IMR-90 (cell line): ENCODE measurements around the gene PKDCC. TPM values are rescaled to one million over a fixed set of nuclear protein-coding genes. Genes with fewer than 3 reads are reported as not detected.
A peak's percentile ranks its signal among the peaks of the same experiment; 100 is the strongest.

ENCODE experiments used
- ATAC-seq: fragments of 200-7000 bp; cut with Tn5 transposase; 2 replicates; pipeline ENCODE4 v1.9.1; 2020; ENCODE audit warnings: low read depth, mild to moderate bottlenecking, moderate library complexity
- BruUV-seq: library from RNA; stranded (reverse); fragments of 400-500 nt; replicated peaks from 2 replicates; lab custom pipeline; 2021; lab: Mats Ljungman, UMichigan
- CTCF ChIA-PET: fragments of 300-600 bp; formaldehyde crosslinking; extraction: SDS; loops from one replicate; lab custom pipeline; 2021; ENCODE audit warnings: antibody characterized with exemption; lab: Yijun Ruan, JAX
- POLR2A ChIA-PET: fragments of 300-600 bp; sonication (Branson Sonifier 250); formaldehyde crosslinking; loops from one replicate; lab custom pipeline; 2022; ENCODE audit warnings: antibody characterized with exemption; ENCODE audit not compliant: unreplicated experiment; lab: Charles Lee
- DNase-seq: peaks from one replicate; pipeline ENCODE4 v3.0.0; 2013
- H2AFZ ChIP-seq: replicated peaks from 2 replicates; pipeline ENCODE3; 2013; ENCODE audit warnings: low read length, mild to moderate bottlenecking; ENCODE audit not compliant: poor library complexity
- H2AK5ac ChIP-seq: 2 replicates; pipeline ENCODE4 v1.6.1; 2013; ENCODE audit warnings: low read depth, low read length, inconsistent platforms
- H2AK9ac ChIP-seq: replicated peaks from 2 replicates; pipeline ENCODE3; 2013; ENCODE audit warnings: mild to moderate bottlenecking, low read depth, low read length, moderate library complexity; ENCODE audit not compliant: poor library complexity
- H2BK120ac ChIP-seq: 2 replicates; pipeline ENCODE4 v1.6.1; 2013; ENCODE audit warnings: low read depth, low read length, inconsistent platforms
- H2BK15ac ChIP-seq: 3 replicates; pipeline ENCODE4 v1.6.1; 2013; ENCODE audit warnings: low read depth, low read length, inconsistent platforms
- H2BK20ac ChIP-seq: 2 replicates; pipeline ENCODE4 v1.6.1; 2013; ENCODE audit warnings: low read depth, mild to moderate bottlenecking, inconsistent platforms, low read length, moderate library complexity
- H2BK5ac ChIP-seq: 2 replicates; pipeline ENCODE4 v1.6.1; 2013; ENCODE audit warnings: mild to moderate bottlenecking, low read depth, low read length, inconsistent platforms; ENCODE audit not compliant: poor library complexity, severe bottlenecking
- H3K14ac ChIP-seq: replicated peaks from 2 replicates; pipeline ENCODE4 v1.6.1; 2013; ENCODE audit warnings: low read depth, low read length, inconsistent platforms
- H3K18ac ChIP-seq: 2 replicates; pipeline ENCODE4 v1.6.1; 2013; ENCODE audit warnings: low read depth, low read length, control low read depth
- H3K23ac ChIP-seq: 2 replicates; pipeline ENCODE4 v1.6.1; 2013; ENCODE audit warnings: low read depth, low read length, inconsistent platforms
- H3K27ac ChIP-seq: 2 replicates; pipeline ENCODE4 v1.5.1; 2013; ENCODE audit warnings: mild to moderate bottlenecking, control low read depth, low read length; ENCODE audit not compliant: insufficient read depth
- H3K27me3 ChIP-seq: 2 replicates; pipeline ENCODE4 v1.6.1; 2013; ENCODE audit warnings: low read length; ENCODE audit not compliant: control insufficient read depth, insufficient read depth
- H3K36me3 ChIP-seq: 2 replicates; pipeline ENCODE4 v1.6.1; 2013; ENCODE audit warnings: low read length, mixed read lengths; ENCODE audit not compliant: control insufficient read depth, insufficient read depth
- H3K4ac ChIP-seq: 2 replicates; pipeline ENCODE4 v1.6.1; 2013; ENCODE audit warnings: low read depth, low read length, inconsistent platforms
- H3K4me1 ChIP-seq: 2 replicates; pipeline ENCODE4 v1.6.1; 2013; ENCODE audit warnings: low read length, mixed read lengths; ENCODE audit not compliant: control insufficient read depth, insufficient read depth
- H3K4me2 ChIP-seq: 2 replicates; pipeline ENCODE4 v1.6.1; 2013; ENCODE audit warnings: low read depth, mild to moderate bottlenecking, control low read depth, low read length, moderate library complexity
- H3K4me3 ChIP-seq: 2 replicates; pipeline ENCODE4 v1.5.1; 2013; ENCODE audit warnings: low read depth, mild to moderate bottlenecking, control low read depth, low read length, moderate library complexity; ENCODE audit not compliant: insufficient read depth
- H3K56ac ChIP-seq: 2 replicates; pipeline ENCODE4 v1.6.1; 2013; ENCODE audit warnings: low read length, inconsistent platforms; ENCODE audit not compliant: insufficient read depth; ENCODE audit errors: extremely low read depth
- H3K79me1 ChIP-seq, 2 experiments: 2 replicates each; pipeline ENCODE4 v1.6.1; 2013; ENCODE audit warnings: low read length in 2 of 2, inconsistent platforms in 1 of 2, low read depth in 1 of 2
- H3K9ac ChIP-seq: 2 replicates; pipeline ENCODE4 v1.6.1; 2013; ENCODE audit warnings: low read depth, low read length, control low read depth
- H3K9me1 ChIP-seq: 2 replicates; pipeline ENCODE4 v1.6.1; 2013; ENCODE audit warnings: low read length, inconsistent platforms; ENCODE audit not compliant: insufficient read depth
- H3K9me3 ChIP-seq: 2 replicates; pipeline ENCODE4 v1.6.1; 2013; ENCODE audit warnings: low read length; ENCODE audit not compliant: control insufficient read depth, insufficient read depth
- H4K20me1 ChIP-seq: 2 replicates; pipeline ENCODE4 v1.6.1; 2013; ENCODE audit warnings: low read length, inconsistent platforms; ENCODE audit not compliant: insufficient read depth
- H4K5ac ChIP-seq: 2 replicates; pipeline ENCODE4 v1.6.1; 2013; ENCODE audit warnings: mild to moderate bottlenecking, low read depth, low read length, control low read depth
- H4K8ac ChIP-seq, 2 experiments: 2 replicates each; pipeline ENCODE4 v1.6.1; 2013; ENCODE audit warnings: low read depth in 2 of 2, low read length in 2 of 2, control low read depth in 1 of 2, inconsistent platforms in 1 of 2
- H4K91ac ChIP-seq: 2 replicates; pipeline ENCODE4 v1.6.1; 2013; ENCODE audit warnings: low read depth, low read length, inconsistent platforms; ENCODE audit not compliant: insufficient read depth
- BHLHE40 ChIP-seq: fragments of 150-350 bp; IDR thresholded peaks from 2 replicates; pipeline ENCODE4 v1.6.1; 2016; ENCODE audit warnings: mild to moderate bottlenecking, low read depth, low read length
- CHD1 ChIP-seq: IDR thresholded peaks from 2 replicates; pipeline ENCODE4 v1.6.1; 2012; ENCODE audit warnings: low read depth, low read length, improper control_type of control experiment
- ELK1 ChIP-seq: fragments of 150-350 bp; IDR thresholded peaks from 2 replicates; pipeline ENCODE4 v1.6.1; 2016; ENCODE audit warnings: low read depth, mild to moderate bottlenecking, low read length, moderate library complexity, borderline replicate concordance
- MAFK ChIP-seq: IDR thresholded peaks from 2 replicates; pipeline ENCODE4 v1.6.1; 2012; ENCODE audit warnings: low read depth, low read length, improper control_type of control experiment
- MAZ ChIP-seq: IDR thresholded peaks from 2 replicates; pipeline ENCODE4 v1.6.1; 2012; ENCODE audit warnings: low read depth, mild to moderate bottlenecking, low read length, improper control_type of control experiment, moderate library complexity, borderline replicate concordance
- MXI1 ChIP-seq: IDR thresholded peaks from 2 replicates; pipeline ENCODE4 v1.6.1; 2012; ENCODE audit warnings: low read depth, mild to moderate bottlenecking, low read length, moderate library complexity, borderline replicate concordance
- NFE2L2 ChIP-seq: fragments of 150-350 bp; IDR thresholded peaks from 2 replicates; pipeline ENCODE4 v1.6.1; 2016; ENCODE audit warnings: low read depth, mild to moderate bottlenecking, low read length
- POLR2A ChIP-seq: IDR thresholded peaks from 2 replicates; pipeline ENCODE4 v1.6.1; 2012; ENCODE audit warnings: mild to moderate bottlenecking, low read depth, low read length
- RAD21 ChIP-seq: IDR thresholded peaks from 2 replicates; pipeline ENCODE4 v1.6.1; 2012; ENCODE audit warnings: low read length, improper control_type of control experiment
- RCOR1 ChIP-seq: IDR thresholded peaks from 2 replicates; pipeline ENCODE4 v1.6.1; 2012; ENCODE audit warnings: mild to moderate bottlenecking, low read length, improper control_type of control experiment; ENCODE audit not compliant: insufficient replicate concordance
- RFX5 ChIP-seq: IDR thresholded peaks from 2 replicates; pipeline ENCODE4 v1.8.0; 2012; ENCODE audit warnings: low read depth, mild to moderate bottlenecking, low read length, moderate library complexity
- SMC3 ChIP-seq: fragments of 150-350 bp; IDR thresholded peaks from 2 replicates; pipeline ENCODE4 v1.6.1; 2016; ENCODE audit warnings: low read depth, mild to moderate bottlenecking, antibody characterized with exemption, low read length, moderate library complexity
- USF2 ChIP-seq: fragments of 150-350 bp; IDR thresholded peaks from 2 replicates; pipeline ENCODE4 v1.6.1; 2017; ENCODE audit warnings: mild to moderate bottlenecking, antibody characterized with exemption, low read length, low read depth
- WGBS, 2 experiments: methylation state at CpG; one replicate each; pipeline versions ENCODE4 v1.1.5 to v1.1.7; 2013; ENCODE audit warnings: missing lambda C conversion rate in 2 of 2; ENCODE audit not compliant: insufficient read length in 1 of 2; ENCODE audit errors: extremely low coverage in 2 of 2; 5-methylcytosine and 5-hydroxymethylcytosine counted together
- dilution Hi-C: fragments of 300-500 bp; cut with HindIII; formaldehyde crosslinking; loops from one replicate; pipeline ENCODE4 v1.14.3; 2018; ENCODE audit warnings: low sequenced_read_pairs; ENCODE audit not compliant: unreplicated experiment
- in situ Hi-C: fragments of 300-500 bp; cut with MboI; formaldehyde crosslinking; loops from 3 replicates; pipeline ENCODE4 v1.14.3; 2019; ENCODE audit warnings: low sequenced_read_pairs, inconsistent platforms, mixed read lengths
- intact Hi-C: fragments of 100-400 bp; cut with micrococcal nuclease; formaldehyde crosslinking; loops from 2 replicates; pipeline ENCODE4 v1.10.0; 2022
- polyA plus RNA-seq, 3 experiments: library from polyadenylated mRNA; depleted of rRNA; stranded (reverse); fragments of >200 nt; gene quantifications; 2 replicates each; pipeline ENCODE4 v1.2.3, GENCODE V29; 2012; ENCODE audit warnings: low replicate concordance in 1 of 3
- total RNA-seq: library from RNA; depleted of rRNA; stranded (reverse); fragments of >200 nt; gene quantifications from 2 replicates; pipeline ENCODE4 v1.2.3, GENCODE V29; 2012

PKDCC gene
- total and polyA plus RNA-seq, 2 of the 4 experiments (the other 2 are of a cell fraction), result 55.6 to 95.7 TPM

GRCh38 chr2:42050703-42051542 lies 3.1 kb downstream of the PKDCC start:
- H3K56ac ChIP-seq, result peak overlapping the region; percentile 90; the same call in 1 of the 2 replicates
- H3K9me3 ChIP-seq, result no peaks in the 10 kb centered on the region
- peak overlapping the region; percentile 94 for H4K91ac ChIP-seq
- peak overlapping the region; percentile 90 for H2AK5ac ChIP-seq
- TF ChIP-seq MXI1 (no peak), POLR2A (no peak), MAFK (no peak), RCOR1 (no peak), USF2 (no peak), NFE2L2 (no peak), BHLHE40 (no peak), RFX5 (no peak), CHD1 (no peak), RAD21 (no peak), ELK1 (no peak), SMC3 (no peak), MAZ (no peak)
- BruUV-seq, result no TSS peak
- peak overlapping the region; percentile 78 to 84 for H4K8ac ChIP-seq
- H3K79me1 ChIP-seq, result peaks cover 39 to 74% of the 10 kb centered on the region in 2 experiments
- H2BK15ac ChIP-seq, result peak overlapping the region; percentile 80; the same call in 2 of the 3 replicates
- H2AK9ac ChIP-seq, result peak overlapping the region; percentile 92
- H3K4me3 ChIP-seq, result peak overlapping the region; percentile 94
- peaks cover 51% of the 10 kb centered on the region for H4K20me1 ChIP-seq
- H3K14ac ChIP-seq, result peak overlapping the region; percentile 97
- ChIA-PET POLR2A (no interaction called here), CTCF (interaction anchor here (0.9 to 1.1 kb wide), 2 partner anchors 179 to 181 kb away, joined by 3 to 4 read pairs; no protein-coding TSS in a partner anchor)
- in situ Hi-C loops, result no loop called here
- peak overlapping the region; percentile 83 for H2BK5ac ChIP-seq
- peaks cover 52% of the 10 kb centered on the region for H3K36me3 ChIP-seq
- no peak overlapping the region for H2AFZ ChIP-seq
- no peaks in the 10 kb centered on the region for H3K27me3 ChIP-seq
- peak overlapping the region; percentile 98; the same call in 1 of the 2 replicates for H3K23ac ChIP-seq
- H4K5ac ChIP-seq, result peak overlapping the region; percentile 80
- no peak for DNase-seq
- WGBS, 2 experiments, result 80% methylated on average over 1 of the region's 8 CpGs; no CpG with 5 or more reads in 1 of the 2 experiments
- H3K9ac ChIP-seq, result peak overlapping the region; percentile 96
- peak overlapping the region; percentile 79 for H3K18ac ChIP-seq
- peaks cover 44% of the 10 kb centered on the region for H3K4me1 ChIP-seq
- ATAC-seq, result no peak
- peak overlapping the region; percentile 94 for H3K4ac ChIP-seq
- 0 out of 2 replicates have a peak overlapping the region, but pooled peaks have one; percentile 52 for H2BK20ac ChIP-seq
- peak overlapping the region; percentile 84 for H3K27ac ChIP-seq
- H2BK120ac ChIP-seq, result peak overlapping the region; percentile 86
- H3K9me1 ChIP-seq, result peaks cover 27% of the 10 kb centered on the region
- dilution Hi-C loops, result no loop called here
- intact Hi-C loops, result loop anchor here (1.0 to 2.0 kb wide), 3 partner anchors 33 to 182 kb away; no protein-coding TSS in a partner anchor
- H3K4me2 ChIP-seq, result peak overlapping the region; percentile 93
